ENCODE measurements around the gene RGPD3.
"Not testable (repeated sequence)": the region's sequence is repeated elsewhere in the genome, so short reads cannot be mapped to it uniquely, and the experiment has no call there.

GRCh38 chr2:106468107-106468506, at the start of gene RGPD3:
- not testable (repeated sequence) for TF ChIP-seq CTCF, POLR2A, POLR2AphosphoS5 (IDR thresholded peaks at IDR 0.05)
